Measurements from ENCODE around the gene CRLF1.
"Not testable (repeated sequence)": the region's sequence is repeated elsewhere in the genome, so short reads cannot be mapped to it uniquely, and the experiment has no call there.

The CRLF1 gene

DNA sequence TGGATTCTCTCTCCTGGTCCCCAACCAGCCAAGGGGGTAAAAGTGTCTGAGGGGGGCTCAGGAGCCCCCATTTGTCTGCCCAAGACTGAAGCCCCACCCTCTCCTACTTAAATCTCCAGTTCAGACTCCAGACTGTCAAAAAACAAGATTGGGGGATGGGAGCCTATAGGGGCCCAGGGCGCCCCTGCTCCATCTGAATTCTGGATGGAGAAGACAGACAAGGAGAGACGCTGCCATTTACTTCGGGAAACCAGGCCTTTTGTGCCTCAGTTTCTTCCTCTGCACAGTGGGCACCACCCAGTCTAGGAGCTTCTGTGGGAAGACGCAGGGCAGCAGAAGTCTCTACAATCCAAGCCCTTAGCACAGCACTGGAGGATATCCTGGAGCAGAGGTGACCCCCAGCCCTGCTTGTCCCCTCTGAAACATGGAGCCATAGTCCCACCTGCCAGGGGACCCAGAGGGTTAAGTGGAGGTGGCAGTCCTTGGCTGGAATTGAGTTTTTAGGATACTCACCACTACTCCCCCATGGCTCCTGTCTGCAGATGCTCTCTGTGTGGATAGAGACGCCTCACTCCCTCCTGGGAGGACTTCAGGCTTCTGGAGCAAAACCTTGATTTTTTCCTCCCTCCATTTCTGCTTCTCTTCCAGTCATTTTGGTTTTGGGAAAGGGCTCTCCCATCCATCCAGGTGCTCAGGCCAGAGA is 1.7 kb upstream of the CRLF1 start:
- no peak for DNase-seq

DNA sequence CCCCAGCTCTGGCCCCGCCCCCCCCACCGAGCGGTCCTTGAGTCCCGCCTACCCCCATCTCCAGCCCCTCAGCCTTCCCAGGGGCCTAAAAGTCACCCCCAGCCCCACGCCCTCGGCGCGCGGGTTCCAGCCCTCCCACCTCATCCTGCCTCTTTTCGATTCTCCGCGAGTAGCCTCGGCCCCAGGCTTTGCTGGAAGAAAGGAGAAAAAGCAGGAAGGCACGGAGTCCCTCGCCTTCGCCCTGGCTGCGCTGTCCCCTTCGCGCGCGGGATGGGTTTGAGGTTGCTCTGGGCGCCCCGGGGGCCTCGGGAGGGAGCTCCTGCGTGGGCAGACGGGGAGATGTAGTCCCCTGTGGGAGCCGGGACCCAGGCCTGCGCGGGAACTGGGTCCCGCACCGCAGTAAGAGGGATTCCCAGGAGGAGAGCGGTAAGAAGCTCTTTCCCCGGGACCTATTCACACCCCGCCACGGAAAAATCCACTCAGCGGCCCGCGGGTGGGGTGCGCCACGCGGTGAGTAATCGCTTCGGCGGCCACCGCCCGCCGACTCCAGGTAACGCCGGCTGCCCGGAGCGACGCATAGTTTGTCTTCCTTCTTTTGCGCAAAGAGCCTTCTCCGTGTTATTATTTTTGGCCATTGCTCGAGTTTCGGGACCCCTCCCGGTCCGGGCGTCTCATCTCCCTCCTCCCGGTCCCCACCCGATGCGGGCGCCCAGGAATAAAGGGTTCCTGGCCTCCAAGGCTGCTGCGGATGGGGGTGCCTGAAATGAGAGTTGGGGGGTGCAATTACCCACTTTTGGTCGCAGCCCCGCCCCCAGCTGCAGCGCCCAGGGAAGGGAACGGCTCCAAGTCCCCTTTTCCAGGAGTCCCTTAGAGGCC is 865 bp upstream of the CRLF1 start:
- no peak for DNase-seq

DNA sequence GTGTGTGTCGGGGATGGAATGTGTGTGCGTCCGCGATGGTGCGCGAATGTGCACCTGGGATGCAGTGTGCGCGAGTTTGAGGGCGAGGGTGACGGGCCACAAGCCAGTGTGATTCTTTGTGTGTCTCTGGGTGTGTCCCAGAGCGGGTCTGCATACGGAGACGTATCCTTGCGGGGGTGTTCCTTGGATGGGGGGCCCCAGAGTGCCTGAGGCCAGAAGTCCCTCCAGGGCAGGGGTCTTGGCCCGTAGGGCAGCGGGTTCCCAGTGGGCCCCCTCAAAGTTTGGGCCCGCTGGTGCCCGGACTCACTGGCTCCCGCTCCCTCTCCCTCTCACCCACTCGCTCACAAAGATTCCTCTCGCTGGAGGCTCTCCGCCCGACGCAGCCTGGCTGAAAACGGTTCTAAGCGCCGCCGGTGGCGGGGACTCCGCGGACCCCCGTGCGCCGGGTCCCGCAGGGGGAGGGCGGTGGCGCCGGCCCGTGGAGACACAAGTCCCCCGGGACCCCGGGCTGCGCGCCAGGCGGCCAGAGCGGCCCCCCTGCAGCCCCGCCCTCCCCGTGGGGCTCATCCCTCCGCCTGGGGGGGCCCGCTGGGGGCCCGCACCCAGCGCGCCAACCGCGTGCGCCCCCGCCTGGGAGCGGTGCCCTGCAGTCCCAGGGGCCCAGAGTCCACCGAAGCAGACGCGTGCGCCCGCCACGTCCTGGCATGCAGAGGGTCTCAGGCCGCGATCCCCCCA is 886 bp downstream of the CRLF1 start:
- DNase-seq, result no peak

DNA sequence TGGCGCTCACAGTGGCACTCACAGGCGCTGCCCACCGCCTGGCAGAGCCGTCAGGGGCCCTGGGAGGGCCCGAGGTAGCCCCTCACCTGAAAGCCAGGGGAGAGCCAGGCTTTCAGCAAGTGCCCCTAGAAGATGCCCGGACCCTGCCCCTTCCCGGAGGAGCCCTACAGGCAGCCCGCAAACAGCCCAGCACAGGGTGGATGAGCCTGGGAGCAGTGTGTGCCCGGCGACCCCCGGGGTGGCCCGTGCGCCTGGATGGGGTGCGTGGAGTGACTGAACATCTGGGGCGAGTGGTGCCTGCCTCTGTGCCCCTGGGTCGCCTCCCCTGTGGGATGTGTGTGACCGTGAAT is 1.4 kb downstream of the CRLF1 start:
- no peak for DNase-seq

DNA sequence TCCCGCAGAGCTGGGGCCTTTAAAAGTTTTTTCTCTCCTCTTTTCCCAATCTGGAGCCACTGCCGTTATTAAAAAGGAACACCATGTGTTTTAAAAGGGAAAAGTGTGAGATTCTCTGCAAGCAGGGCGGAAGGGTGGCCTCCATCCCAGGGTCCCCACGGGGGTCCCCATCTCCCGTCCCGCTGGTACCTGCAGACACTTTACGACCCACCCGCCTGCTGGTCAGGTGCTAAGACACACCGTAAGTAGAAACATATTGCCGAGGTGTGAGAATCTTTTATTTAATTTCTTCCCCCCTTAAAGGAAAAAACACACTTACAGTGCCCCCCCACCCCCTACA is 1.8 kb downstream of the CRLF1 start:
- no peak for DNase-seq

DNA sequence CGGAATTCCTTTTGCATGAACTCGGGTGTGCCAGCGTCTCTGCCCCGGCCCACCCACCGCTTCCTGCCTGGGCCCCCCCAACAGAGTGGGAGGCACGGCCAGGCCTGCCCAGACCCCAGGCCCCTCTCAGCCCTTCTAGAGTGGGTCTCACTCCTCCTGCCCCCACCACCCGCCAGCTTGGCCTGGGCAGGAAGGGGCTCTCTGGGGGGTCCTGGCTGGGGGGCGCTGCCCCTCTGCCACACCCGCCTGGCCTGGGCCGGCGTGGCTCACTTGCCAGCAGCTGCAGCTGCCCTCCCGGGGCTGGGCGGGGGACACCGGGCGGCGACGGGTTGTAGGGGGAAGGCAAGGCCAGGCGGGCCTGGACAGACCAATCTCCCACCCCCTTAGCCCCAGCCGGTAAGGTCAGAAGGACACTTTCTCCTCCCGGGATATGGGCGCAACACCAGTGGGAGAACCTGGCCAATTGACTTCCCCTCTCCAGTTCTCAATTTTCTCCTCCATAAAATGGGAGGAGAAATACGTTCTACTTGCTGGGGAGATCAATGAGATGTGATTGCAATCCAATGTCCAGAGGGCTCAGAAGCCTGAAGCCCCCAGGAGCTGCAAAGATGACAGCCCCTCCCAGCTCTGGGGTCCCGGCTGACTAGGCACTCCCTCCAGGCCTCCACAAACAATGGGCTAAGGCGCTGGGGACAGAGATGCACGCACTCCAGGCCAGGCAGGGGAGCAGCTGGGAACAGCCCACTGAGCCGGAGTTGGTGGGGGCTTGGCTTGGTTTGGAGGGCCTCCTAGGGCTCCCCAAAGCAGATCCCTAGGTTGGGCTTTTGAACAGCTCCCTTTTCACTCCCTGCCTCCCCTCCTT is 2.4 kb downstream of the CRLF1 start:
- no peak for DNase-seq

DNA sequence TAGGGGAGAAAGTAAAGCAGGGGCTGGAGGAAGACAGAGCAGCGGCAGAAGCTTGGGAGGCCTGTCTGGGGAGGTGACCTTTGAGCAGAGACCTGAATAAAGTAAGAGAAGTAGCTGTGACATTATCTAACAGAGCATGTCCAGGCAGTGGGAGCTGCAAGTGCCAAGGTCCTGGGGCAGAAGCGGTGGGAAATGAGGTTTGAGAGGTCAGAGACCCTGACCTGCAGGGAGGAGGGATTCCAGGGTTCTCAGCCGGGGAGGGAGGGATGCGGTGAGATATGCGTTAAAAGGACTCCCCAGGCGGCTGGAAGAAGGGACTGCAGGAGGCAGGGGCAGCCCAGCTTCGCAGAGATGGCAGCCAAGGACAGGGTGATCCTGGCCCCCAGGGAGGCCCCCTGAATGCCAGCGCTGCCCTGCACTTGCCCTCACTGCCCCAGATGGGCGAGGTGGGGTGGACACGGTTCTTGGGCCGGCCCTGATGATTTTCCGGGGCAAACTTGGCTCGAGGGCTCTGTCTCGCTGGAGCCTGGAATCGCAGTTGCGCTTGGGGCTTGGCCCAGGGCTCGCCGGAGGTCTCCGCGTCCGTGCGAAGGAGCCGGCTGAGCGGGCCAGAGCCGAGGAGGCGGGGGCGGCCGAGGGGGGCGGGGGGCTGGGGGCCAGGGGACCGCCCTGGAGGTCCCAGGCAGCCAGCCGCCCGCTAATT is 3.2 kb downstream of the CRLF1 start:
- peak in 1 of 2 donors; percentile 6 for DNase-seq

DNA sequence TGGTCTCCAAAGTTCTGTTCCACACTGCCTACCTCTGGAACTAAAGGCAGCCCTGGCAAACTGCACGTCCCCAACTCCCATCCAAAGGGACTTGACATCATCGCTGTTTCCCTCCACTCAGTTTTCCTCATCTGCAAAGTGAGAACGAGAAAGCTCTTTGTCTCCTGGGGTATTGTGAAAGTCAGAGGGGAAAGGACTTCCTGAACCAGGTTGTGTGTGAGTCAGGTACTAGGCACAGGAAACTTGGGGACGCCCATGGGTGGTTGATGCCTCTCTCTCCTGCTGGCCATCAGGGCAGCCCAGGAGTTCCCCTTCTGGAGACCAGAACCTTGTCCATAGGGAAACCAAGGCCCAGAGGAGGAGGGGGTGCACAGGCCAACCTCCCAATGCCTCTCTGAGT is 4.7 kb downstream of the CRLF1 start:
- no peak for DNase-seq

DNA sequence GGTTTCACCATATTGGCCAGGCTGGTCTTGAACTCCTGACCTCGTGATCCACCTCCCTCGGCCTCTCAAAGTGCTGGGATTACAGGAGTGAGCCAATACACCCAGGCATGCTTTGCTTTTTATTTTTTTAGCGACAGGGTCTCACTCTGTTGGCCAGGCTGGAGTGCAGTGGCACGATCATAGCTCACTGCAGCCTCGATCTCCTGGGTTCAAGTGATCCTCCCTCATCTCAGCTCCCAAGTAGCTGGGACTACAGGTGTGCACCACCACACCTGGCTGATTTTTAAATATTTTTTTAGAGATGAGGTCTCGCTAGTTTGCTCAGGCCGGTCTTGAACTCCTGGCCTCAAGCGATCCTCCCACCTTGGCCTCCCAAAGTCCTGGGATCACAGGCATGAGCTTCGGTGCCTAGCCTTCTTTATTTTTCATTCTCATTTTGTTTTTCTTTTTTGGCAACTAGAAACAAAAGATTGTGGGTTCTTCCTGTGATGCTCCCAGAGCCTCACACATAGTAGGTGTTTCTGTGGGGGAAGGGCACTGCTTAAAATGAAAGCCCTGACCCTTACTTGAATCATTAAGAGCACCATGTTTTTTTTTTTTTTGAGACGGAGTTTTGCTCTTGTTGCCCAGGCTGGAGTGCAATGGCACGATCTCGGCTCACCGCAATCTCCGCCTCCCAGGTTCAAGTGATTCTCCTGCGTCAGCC is 5.8 kb downstream of the CRLF1 start:
- not testable (repeated sequence) for DNase-seq

DNA sequence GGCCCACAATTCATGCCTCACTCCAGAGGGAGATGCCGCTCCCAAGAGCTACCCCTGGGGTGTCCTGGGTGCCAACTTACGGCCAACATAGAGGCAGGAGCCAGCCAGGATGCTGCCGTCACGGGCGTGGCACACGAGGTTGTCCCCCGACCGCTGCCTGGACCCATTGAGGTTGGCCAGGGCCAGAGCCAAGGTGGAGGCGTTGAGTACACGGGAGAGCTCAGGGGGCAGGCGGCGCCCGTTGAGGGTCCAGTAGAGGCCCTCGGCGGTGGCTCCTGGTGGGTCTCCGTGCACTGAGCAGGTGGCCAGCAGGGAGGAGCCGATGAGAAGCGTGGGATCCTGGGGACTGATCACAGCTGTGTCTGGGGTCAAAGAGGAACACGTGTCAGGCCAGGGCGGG is 7.1 kb downstream of the CRLF1 start:
- DNase-seq, result no peak

DNA sequence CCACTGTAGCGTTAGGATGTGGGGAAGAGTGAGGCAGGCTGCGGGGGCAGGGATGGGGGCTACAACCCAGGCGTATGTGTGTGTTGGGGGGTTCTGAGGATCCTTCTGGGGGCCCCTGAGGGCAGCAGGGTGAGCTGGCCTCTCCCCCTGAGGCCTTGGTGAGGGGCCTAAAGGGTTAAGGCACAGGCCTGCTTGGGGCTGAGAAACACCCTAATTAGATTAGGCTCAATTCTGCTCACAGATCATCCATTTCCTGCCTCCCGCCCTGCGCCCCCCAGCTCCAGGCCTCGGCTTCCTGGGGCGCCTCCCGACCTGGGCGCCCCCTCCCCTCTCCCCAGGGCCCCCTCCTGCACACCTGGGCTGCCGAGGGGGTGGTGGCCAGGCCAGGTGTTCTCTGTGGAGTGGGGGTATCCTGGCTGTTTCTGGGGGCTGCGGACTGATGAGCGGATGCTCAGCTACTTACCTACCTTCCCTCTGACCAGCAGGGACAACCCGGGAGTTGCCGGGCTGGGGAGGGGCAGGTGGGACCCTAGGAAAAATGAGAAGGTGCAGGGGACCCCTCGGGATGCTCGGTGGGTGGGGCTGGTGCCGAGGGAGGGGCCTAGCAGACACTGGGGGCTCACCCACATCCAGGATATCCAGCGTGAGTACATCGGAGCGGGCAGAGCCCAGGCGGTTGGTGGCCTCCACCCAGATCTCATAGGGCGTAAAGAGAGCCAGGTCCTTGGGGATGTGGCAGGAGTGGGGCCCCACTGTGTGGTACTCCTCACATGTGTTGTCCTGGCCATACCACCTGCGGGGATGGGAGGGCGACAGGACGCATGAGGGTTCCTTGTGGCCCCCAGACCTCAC is 8.6 kb downstream of the CRLF1 start:
- DNase-seq, result no peak

DNA sequence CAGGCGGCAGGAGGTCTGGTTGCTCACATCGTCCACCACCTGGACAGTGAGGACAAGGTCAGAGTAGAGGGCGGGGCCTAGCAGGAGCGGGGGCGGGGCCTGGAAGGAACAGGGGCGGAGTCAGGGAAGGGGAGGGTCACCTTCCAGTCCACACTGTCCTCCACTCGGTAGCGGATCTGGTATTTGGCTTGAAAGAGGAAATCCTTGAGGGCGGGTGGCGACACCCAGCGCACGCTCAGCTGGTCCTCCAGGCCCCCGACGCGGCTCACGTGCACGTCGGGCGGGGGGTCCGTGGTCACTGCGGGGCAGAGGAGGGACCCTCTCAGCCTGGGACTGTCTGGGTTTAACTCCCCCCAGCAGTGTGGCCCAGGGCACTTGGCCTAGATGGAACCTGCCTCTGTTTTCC is 9.8 kb downstream of the CRLF1 start:
- DNase-seq, result peak; percentile 11 to 17

DNA sequence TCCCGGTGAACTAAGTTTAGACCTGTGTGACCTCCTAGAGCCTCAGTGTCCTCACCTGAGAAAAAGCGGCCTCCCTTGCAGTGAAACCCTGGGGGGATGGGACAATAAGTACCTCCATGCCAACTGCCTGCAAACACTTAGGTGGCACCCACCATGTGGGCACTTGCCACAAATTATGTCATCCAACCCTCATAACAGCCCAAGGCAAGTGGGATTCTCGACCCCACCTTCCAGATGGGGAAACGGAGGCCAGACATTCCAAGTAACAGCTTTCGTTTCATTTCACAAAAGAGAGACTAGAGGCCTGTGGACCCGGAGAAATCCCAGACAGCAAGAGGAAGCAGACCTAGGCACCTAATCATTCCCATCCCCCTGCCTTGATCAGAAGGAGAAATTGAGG is 11.1 kb downstream of the CRLF1 start:
- DNase-seq, result no peak

DNA sequence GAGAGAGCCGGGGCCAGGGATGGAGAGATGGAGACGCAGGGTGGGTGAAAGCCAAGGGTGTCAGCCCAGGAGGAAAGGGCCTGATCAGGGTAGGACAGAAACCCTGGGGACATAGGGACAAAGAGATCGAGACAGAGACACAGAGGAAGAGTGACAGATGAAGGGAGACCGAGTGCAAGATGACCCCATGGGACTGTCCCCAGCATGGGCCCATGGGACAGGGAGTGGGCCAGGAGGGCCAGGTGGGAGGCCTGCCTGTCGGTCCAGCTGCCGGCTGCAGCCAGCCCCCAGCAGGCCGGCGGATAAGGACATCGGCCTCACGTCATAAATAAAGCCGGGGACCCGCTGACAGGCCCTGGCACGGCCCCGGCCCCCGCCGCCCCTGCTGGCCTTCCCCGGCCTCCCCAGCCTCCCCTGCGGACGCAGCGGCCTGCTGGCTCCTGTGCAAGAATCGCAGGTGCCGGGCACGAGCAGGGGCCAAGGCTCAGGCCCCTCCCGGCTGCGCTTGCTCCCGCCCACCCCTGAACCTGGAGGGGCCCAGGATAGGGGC is 11.7 kb downstream of the CRLF1 start:
- no peak for DNase-seq

DNA sequence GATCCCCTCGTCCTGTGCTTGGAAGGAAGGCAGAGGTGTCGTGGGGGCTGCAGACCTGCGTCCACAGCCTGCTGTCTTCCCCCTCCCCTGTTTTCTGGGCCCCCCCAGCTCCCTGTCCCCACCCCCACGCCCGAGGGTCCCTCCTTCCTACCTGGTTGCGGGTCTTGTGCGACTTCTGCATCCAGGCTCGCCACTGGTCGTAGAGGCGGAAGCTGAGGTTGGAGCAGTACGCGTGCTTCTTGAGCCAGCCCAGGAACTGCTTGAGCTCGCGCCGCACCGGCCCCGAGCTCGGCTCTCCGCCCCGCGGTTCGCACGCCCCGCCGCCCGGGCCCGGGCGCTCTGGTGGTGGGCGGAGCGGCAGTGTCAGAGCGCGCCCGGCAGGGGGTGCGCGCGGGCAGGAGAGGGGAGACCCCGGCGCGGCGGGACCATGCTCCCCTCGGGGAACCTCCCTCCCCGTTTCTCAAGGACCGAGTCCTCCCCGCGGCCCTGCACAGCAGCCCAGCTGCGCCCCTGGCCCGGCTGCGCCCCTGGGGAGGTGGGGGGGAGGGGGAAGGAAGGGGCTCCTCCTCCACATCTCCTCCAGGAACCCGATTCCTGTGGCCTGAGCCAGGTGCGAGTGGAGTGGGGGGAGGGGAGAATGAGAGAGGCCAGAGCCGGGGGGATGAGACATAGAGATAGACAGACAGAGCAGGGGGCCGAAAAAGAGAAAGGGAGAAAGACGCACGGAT is 12.3 kb downstream of the CRLF1 start:
- DNase-seq, result peak in 1 of 2 donors; percentile 32

DNA sequence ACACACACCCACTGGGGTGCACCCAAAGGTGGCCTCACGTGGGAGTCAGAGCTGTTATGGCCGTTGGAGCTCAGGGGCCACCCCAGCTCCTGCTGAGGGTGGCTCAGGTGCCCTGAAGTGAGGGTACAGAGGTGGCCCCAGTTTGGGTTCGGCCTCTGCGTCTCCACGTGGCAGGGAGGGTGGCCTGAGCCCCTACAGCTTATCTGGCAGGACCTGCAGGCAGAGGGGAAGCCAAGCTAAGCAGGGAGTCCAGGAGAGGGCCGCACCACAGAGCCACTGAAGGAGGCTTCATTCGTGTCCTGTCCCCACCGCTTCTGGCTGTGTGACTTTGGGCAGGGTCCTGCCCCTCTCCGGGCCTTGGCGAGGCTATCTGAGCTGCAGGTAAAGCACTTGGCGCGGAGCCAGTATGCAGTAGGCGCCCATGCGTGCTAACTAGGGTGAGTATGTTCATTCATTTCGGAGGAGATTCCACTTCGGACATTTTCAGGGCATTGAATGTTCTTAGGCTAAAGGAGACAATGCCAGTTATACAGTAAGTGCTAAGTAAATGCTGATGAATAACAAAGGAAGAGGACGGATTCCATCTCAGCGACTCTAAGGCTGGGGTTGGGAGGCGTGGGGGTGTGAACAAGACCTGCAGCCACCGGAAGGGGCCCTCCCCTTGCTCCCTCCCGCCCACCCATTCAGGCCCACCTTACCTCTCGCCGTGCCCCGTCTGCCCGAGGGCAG is 13.1 kb downstream of the CRLF1 start:
- no peak for DNase-seq

DNA sequence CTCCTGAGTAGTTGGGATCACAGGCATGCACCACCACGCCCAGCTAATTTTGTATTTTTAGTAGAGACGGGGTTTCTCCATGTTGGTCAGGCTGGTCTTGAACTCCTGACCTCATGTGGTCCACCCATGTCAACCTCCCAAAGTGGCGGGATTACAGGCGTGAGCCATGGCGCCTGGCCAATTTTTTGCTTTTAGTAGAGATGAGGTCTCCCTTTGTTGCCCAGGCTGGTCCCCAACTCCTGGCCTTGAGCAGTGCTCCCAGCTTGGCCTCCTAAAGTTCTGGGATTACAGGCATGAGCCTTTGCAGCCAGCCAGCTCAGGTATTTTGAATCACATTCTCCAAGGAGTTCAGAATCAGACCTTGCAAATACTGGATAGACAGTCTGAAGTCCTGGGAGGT is 13.9 kb downstream of the CRLF1 start:
- DNase-seq, result not testable (repeated sequence)

DNA sequence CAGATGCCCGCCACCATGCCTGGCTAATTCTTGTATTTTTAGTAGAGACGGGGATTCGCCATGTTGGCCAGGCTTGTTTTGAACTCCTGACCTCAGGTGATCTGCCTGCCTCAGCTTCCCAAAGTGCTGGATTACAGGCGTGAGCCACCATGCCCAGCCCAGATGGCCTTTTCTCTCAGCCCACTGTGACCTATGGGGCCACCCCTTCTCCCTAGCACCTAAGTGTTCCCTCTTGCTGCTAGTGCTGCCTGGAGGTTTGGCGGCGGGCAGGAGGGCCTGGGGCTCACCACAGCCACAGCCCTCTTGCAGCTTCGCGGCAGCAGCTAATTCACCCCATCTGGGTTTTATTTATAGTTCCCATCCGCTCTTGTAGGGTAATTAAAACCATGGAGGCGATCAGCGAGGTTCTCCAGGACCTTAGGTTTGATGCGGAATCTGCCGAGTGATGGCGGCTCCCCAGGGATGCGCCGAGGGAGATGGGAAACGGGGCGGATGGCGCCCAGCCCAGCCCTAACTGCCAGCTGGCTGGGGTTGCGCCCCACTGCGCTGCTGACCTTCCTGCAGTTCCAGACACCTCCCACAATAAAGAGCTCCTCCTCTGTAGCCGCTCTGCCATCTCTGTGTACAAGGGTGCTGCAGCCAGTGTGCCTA is 14.7 kb downstream of the CRLF1 start:
- no peak for DNase-seq

Data from bone marrow (tissue), 2 donors.